NCI-H128 (cell line): Measurements from ENCODE around the gene PTPN23.
"Not testable (repeated sequence)": the region's sequence is repeated elsewhere in the genome, so short reads cannot be mapped to it uniquely, and the experiment has no call there.

ENCODE experiments used
- DNase-seq: peaks from one replicate; lab custom pipeline; 2025; ENCODE audit not compliant: unreplicated experiment; lab: John Stamatoyannopoulos, UW

The PTPN23 gene, protein sequence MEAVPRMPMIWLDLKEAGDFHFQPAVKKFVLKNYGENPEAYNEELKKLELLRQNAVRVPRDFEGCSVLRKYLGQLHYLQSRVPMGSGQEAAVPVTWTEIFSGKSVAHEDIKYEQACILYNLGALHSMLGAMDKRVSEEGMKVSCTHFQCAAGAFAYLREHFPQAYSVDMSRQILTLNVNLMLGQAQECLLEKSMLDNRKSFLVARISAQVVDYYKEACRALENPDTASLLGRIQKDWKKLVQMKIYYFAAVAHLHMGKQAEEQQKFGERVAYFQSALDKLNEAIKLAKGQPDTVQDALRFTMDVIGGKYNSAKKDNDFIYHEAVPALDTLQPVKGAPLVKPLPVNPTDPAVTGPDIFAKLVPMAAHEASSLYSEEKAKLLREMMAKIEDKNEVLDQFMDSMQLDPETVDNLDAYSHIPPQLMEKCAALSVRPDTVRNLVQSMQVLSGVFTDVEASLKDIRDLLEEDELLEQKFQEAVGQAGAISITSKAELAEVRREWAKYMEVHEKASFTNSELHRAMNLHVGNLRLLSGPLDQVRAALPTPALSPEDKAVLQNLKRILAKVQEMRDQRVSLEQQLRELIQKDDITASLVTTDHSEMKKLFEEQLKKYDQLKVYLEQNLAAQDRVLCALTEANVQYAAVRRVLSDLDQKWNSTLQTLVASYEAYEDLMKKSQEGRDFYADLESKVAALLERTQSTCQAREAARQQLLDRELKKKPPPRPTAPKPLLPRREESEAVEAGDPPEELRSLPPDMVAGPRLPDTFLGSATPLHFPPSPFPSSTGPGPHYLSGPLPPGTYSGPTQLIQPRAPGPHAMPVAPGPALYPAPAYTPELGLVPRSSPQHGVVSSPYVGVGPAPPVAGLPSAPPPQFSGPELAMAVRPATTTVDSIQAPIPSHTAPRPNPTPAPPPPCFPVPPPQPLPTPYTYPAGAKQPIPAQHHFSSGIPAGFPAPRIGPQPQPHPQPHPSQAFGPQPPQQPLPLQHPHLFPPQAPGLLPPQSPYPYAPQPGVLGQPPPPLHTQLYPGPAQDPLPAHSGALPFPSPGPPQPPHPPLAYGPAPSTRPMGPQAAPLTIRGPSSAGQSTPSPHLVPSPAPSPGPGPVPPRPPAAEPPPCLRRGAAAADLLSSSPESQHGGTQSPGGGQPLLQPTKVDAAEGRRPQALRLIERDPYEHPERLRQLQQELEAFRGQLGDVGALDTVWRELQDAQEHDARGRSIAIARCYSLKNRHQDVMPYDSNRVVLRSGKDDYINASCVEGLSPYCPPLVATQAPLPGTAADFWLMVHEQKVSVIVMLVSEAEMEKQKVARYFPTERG (N-terminal part only)

DNA sequence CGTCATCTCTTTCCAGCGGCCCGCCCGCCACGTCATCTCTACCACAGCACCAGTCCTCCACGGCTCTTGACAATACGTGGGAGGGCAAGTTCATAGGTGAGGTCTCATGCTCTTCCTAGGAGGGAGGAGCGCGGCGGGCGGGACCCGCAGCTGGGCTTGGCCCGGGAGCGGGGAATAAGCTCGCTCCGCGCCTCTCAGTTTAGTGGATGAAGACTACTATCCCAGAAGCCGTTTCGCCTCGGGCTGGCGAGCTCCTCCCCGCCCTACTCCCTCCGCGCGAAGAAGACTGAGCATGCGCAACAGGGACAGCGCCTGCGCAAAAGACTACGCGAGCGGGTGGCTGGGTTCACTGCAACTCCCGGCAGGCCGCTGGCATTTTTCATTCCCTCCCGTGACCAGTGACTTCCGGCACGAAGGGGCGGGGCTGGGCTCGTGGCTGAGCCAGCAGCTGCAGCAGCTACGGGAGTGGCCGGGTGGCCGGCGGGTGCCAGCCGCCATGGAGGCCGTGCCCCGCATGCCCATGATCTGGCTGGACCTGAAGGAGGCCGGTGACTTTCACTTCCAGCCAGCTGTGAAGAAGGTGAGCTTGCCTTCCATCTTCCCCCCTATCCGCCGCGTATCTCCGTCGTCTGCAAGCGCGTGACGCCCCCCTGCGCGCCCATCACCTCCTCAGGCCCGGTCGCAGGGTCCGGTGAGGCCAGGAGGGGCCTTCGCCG is at the start of gene PTPN23:
TSS of gene PTPN23 (plus strand) at position 421 of the 716 bp plus-strand sequence. CDS start at position 497, 76 bp downstream.
- peak; percentile 97 for DNase-seq

GRCh38 chr3:47333907-47334306 is 46.9 kb upstream of the PTPN23 start:
- no peak for DNase-seq

GRCh38 chr3:47337656-47338055 is 43.2 kb upstream of the PTPN23 start:
- no peak for DNase-seq

DNA sequence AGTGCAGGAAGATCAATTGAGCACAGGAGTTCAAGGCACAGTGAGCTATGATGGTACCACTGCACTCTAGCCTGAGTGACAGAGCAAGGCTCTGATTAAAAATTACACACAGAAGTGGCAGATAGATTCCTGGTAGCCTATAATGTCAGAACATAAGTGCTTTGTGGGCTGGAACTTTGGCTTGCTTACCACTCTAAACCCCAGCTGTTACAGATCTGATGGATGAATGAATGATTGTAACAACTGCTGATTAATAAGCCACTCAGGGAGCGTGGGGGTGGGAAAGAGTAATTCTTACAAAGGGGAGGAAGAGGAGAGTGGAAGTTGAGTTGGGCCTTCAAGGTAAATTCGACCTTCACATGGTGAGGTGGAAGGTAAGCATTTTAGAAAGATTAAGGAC is 40.9 kb upstream of the PTPN23 start:
- DNase-seq = no peak

DNA sequence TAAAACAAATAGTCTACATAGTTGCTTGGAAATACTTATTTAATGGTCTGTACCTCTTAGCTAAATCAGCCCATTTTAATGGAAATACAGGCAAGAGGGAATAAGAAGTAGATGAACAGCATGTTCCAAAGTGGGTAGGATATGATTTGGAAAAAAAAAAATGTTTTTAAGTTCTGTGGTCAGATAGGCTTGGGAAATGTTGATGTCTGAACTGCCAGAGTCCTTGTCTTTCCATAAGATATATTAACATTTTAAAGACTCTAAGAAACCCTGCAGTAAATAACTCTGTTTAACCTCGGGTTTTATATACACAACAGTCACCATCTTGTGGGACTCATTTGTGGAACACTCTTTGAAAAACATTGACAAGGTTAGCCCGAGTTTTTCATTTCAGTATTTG is 40.0 kb upstream of the PTPN23 start:
- no peak for DNase-seq

GRCh38 chr3:47342151-47342550 is 38.7 kb upstream of the PTPN23 start:
- DNase-seq = no peak

DNA sequence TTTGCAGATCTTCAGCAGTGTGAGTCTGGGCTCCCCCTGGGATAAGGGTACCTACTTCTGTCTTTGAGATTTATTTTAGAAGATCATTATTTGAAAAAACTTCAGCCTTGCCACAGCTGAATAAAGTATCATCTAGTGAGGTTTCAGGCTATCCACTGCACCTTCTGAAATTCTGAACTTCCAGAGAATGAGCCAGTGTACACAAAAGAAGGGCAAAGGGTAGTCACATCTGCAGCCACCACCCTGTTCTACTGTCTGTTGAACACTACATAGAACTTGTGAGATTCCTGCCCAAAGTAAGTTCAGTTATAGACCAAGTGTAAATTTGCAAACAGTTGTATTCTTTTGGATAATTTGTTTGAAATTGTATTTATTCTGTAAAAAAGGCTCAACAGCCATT is 38.0 kb upstream of the PTPN23 start:
- DNase-seq = no peak

GRCh38 chr3:47343471-47343971 is 37.3 kb upstream of the PTPN23 start:
- DNase-seq = no peak

DNA sequence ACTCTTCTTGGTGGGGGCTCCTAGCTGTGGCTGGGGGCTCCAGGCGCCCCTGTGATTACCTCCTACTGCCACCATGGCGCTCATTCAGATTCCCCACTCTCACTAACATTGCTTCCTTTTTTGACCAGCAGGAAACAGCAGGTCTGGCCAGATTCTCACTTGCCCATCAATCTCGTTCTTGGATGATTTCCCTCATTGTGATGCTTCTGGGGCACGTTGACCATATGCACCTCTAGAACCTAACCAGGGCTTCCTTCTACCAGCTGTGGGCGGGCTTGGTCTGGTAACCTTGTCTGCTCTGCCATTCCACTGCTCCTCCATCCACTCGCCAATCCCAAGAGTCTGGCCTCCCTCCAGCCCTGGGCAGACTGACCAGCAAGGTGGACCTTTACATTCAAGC is 35.9 kb upstream of the PTPN23 start:
- DNase-seq = no peak

DNA sequence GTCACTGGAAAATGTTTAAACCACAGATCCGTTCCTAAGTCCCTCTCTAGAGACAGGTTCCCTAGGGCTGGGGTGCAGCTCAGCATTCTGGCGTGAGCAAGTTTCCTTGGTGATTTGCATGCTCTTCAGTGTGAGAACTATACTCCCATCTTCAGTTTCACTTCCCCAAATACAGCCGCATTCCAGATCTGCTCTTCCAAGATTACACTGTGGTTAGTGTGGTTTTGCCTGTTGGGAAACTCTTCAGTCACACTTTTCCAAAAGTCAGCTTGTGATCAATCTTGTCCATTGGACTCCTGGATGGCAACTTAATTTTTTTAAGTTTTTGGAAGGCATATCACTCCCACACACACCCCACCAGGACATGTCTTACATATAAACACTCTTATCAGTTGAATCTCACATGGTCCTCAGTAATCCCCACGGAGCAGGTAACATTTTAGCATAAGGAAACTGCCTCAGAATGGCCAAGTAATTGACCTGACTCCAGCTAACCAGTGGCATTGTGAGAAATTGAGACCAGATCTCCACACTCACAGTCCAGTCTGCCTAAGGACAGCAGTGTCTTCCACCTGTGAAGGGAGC is 33.5 kb upstream of the PTPN23 start:
- no peak for DNase-seq

DNA sequence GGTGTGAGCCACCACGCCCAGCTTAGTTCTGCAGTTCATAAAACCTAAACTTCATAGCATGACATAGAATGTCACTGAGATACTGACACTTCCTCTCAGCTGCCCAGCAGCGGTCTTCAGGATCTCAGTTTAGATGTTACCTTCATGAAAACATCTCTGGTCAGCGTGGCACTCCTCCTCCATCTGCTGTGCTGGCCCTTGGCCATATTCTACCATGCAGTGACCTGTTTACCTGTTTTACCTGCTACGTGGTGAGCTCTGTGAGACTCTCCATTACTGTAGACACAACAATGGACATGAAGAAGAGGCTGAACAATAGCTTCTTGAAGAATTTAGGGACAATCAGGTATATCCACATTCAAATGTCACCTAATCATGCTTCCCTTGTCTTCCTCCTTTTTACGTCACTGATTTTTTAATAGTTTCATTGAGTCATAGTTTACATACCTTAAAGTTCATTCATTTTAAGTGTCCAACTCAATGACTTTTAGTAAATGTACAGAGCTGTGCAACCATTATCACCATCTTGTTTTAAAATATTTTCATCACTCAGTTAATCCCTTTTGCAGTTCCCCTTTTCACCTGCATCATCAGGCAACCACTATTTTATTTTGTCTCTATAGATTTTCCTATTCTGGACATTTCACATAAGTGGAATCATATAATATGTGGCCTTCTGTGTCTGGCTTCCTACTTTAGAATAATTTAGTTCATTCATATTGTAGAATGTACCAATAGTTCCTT is 32.2 kb upstream of the PTPN23 start:
- no peak for DNase-seq

- no peak for DNase-seq
Observed at GRCh38 chr3:47355010-47355409, 25.8 kb upstream of the PTPN23 start.

- DNase-seq = no peak
Observed at GRCh38 chr3:47356201-47356600, 24.6 kb upstream of the PTPN23 start.

GRCh38 chr3:47359323-47359722 is 21.5 kb upstream of the PTPN23 start:
- DNase-seq = no peak

GRCh38 chr3:47360110-47360517 is 20.7 kb upstream of the PTPN23 start:
- not testable (repeated sequence) for DNase-seq

GRCh38 chr3:47362701-47363100 is 18.1 kb upstream of the PTPN23 start:
- DNase-seq = no peak

DNA sequence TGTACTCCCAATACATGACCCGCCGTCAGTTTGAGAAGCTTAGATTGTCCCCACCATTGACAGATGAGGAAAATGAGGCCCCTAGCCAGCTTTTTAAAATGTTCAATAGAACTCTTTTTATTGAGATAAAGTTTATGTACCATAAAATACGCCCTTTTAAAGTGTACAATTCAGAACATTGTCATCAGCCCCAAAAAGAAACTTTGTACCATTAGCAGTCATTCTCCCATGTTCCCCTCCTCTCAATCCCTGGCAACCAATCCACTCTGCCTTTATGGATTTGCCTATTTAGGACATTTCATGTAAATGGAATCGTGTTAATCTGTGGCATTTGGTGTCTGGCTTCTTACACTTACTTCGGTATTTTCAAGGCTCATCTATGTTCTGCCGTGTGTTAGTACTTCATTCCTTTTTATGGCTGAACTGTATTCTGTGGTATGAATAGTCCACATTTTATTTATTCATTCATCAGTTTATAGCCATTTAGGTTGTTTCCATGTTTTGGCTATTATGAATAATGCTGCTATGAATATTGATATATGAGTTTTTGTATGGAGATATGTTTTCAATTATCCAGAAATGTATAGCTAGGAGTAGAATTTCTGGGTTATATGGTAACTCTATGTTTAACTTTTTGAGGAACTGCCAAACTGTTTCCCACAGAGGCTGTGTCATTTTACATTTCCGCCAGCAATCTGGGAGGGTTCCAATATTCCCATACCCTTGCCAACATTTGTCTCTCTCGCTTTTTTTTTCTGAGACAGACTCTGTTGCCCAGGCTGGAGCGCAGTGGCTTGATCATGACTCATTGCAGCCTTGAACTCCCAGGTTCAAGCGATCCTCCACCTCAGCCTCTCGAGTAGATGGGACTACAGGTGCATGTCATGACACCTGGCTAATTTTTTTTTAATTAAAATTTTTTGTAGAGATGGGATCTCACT is 15.3 kb upstream of the PTPN23 start:
- DNase-seq = no peak

DNA sequence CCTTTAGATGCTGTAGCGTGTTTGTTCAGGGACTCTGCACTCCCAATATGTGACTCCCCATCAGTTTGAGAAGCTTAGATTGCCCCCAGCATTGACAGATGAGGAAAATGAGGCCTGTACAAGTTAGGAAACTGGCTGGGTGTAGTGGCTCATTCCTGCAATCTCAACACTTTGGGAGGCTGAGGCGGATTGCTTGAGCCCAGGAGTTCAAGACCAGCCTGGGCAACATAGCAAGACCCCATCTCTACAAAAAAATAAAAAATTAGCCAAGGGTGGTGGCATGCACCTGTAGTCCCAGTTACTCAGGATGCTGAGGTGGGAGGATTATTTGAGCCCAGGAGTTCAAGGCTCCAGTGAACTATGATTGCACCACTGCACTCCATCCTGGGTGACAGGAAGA is 14.0 kb upstream of the PTPN23 start:
- no peak for DNase-seq
